GM12878 (cell line): ENCODE results near the gene CLDN6. TPM values are rescaled to one million over a fixed set of nuclear protein-coding genes. Genes with fewer than 3 reads are reported as not detected.

ENCODE experiments used
- CBFB ChIP-seq: IDR thresholded peaks from 2 replicates; pipeline ENCODE4 v1.6.1; 2016; ENCODE audit warnings: antibody characterized with exemption, low read depth
- CBX3 ChIP-seq: fragments of 200-600 bp; sonication (generic); IDR thresholded peaks from 2 replicates; pipeline ENCODE4 v1.6.1; 2016; ENCODE audit warnings: low read depth, borderline replicate concordance
- EED ChIP-seq: sonication (generic); IDR thresholded peaks from 2 replicates; pipeline ENCODE4 v1.6.1; 2016; ENCODE audit warnings: antibody characterized with exemption, low read depth
- EP300 ChIP-seq, 2 experiments: fragments of 150-350 bp in 1 of 2; IDR thresholded peaks; 2 replicates each; pipeline ENCODE4 v1.6.1; 2011 to 2012; ENCODE audit warnings: low read depth in 2 of 2, low read length in 2 of 2, borderline replicate concordance in 1 of 2, improper control_type of control experiment in 1 of 2, inconsistent platforms in 1 of 2; ENCODE audit not compliant: control insufficient read depth in 1 of 2
- FOS ChIP-seq: IDR thresholded peaks from 3 replicates; pipeline ENCODE4 v1.6.1; 2011; ENCODE audit warnings: borderline replicate concordance; ENCODE audit not compliant: insufficient read length; ENCODE audit errors: extremely low read depth
- FOXM1 ChIP-seq: IDR thresholded peaks from 2 replicates; pipeline ENCODE4 v1.6.1; 2012; ENCODE audit warnings: low read depth, mild to moderate bottlenecking, inconsistent platforms, low read length, moderate library complexity
- IRF3 ChIP-seq: fragments of 450-650 bp; IDR thresholded peaks from 2 replicates; pipeline ENCODE4 v1.6.1; 2014; ENCODE audit warnings: mild to moderate bottlenecking
- MEF2A ChIP-seq: IDR thresholded peaks from 2 replicates; pipeline ENCODE4 v1.6.1; 2011; ENCODE audit warnings: low read depth, mild to moderate bottlenecking, low read length, moderate library complexity; ENCODE audit not compliant: insufficient read depth
- POLR2AphosphoS2 ChIP-seq: IDR thresholded peaks from 2 replicates; pipeline ENCODE4 v1.6.1; 2011; ENCODE audit warnings: low read depth, mild to moderate bottlenecking, low read length, improper control_type of control experiment, moderate library complexity
- USF1 ChIP-seq: IDR thresholded peaks from 2 replicates; pipeline ENCODE4 v1.6.1; 2011; ENCODE audit warnings: borderline replicate concordance, low read depth, mild to moderate bottlenecking, moderate library complexity, mixed read lengths, low read length; ENCODE audit not compliant: insufficient read depth; ENCODE audit errors: extremely low read length
- YBX1 ChIP-seq: fragments of 450-650 bp; IDR thresholded peaks from 2 replicates; pipeline ENCODE4 v1.6.1; 2016; ENCODE audit warnings: antibody characterized with exemption
- ZNF274 ChIP-seq: IDR thresholded peaks from one replicate; pipeline ENCODE4 v1.8.0; 2011; ENCODE audit not compliant: insufficient read length, insufficient read depth
- polyA plus RNA-seq, 11 experiments: library from polyadenylated mRNA; depleted of rRNA in 4 of 11; unstranded in 6 of 11; stranded (reverse) in 5 of 11; fragments of >200 nt; fragmentation: Nextera tagmentation in 4 of 11; fragmentation: Illumina TruSeq in 1 of 11; extraction: Ambion mirVana in 4 of 11; extraction: Trizol in 1 of 11; gene quantifications; 1 replicate in 1 of 11; 2 replicates in 10 of 11; pipeline versions ENCODE4 v1.2.1 to v1.2.3, GENCODE V29; 2011 to 2016; ENCODE audit warnings: inconsistent platforms in 2 of 11, missing spikeins in 2 of 11, low read depth in 1 of 11
- total RNA-seq, 4 experiments: library from RNA; depleted of rRNA in 3 of 4; stranded (reverse); fragments of >200 nt in 3 of 4; fragmentation: Illumina TruSeq in 1 of 4; extraction: Trizol in 1 of 4; gene quantifications; 2 replicates each; pipeline versions ENCODE4 v1.2.1 to v1.2.3, GENCODE V29; 2013 to 2021
- TF ChIP-seq, protein P1 (sequence below): fragments of 450-650 bp; IDR thresholded peaks from 2 replicates; pipeline ENCODE4 v1.6.1; 2017; ENCODE audit warnings: mild to moderate bottlenecking, moderate library complexity
- TF ChIP-seq, protein P2 (sequence below): IDR thresholded peaks from 2 replicates; pipeline ENCODE4 v1.6.1; 2012; ENCODE audit warnings: mild to moderate bottlenecking, low read depth, low read length

CLDN6 gene
- total and polyA plus RNA-seq, 10 of the 15 experiments (the other 5 are each of a cell fraction or from before 2014, with no cell fraction given): 0.15 to 0.26 (median 0.23) TPM; not detected in 7

- TF ChIP-seq, protein P1, sequence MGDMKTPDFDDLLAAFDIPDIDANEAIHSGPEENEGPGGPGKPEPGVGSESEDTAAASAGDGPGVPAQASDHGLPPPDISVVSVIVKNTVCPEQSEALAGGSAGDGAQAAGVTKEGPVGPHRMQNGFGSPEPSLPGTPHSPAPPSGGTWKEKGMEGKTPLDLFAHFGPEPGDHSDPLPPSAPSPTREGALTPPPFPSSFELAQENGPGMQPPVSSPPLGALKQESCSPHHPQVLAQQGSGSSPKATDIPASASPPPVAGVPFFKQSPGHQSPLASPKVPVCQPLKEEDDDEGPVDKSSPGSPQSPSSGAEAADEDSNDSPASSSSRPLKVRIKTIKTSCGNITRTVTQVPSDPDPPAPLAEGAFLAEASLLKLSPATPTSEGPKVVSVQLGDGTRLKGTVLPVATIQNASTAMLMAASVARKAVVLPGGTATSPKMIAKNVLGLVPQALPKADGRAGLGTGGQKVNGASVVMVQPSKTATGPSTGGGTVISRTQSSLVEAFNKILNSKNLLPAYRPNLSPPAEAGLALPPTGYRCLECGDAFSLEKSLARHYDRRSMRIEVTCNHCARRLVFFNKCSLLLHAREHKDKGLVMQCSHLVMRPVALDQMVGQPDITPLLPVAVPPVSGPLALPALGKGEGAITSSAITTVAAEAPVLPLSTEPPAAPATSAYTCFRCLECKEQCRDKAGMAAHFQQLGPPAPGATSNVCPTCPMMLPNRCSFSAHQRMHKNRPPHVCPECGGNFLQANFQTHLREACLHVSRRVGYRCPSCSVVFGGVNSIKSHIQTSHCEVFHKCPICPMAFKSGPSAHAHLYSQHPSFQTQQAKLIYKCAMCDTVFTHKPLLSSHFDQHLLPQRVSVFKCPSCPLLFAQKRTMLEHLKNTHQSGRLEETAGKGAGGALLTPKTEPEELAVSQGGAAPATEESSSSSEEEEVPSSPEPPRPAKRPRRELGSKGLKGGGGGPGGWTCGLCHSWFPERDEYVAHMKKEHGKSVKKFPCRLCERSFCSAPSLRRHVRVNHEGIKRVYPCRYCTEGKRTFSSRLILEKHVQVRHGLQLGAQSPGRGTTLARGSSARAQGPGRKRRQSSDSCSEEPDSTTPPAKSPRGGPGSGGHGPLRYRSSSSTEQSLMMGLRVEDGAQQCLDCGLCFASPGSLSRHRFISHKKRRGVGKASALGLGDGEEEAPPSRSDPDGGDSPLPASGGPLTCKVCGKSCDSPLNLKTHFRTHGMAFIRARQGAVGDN: peak; percentile 60; the same call in 1 of the 2 replicates
- TF ChIP-seq MEF2A (0 out of 2 replicates have a peak, but pooled peaks have one; percentile 19), POLR2AphosphoS2 (no peak), CBX3 (no peak), IRF3 (no peak), CBFB (no peak), ZNF274 (no peak), FOS (no peak), YBX1 (no peak), USF1 (no peak), EED (no peak), FOXM1 (no peak), EP300 (IDR thresholded peaks at IDR 0.05; ENCODE audit: borderline replicate concordance in 1 of 2, control insufficient read depth in 1 of 2, low read depth in 2 of 2, low read length in 2 of 2) (no peak)
- TF ChIP-seq, protein P2, sequence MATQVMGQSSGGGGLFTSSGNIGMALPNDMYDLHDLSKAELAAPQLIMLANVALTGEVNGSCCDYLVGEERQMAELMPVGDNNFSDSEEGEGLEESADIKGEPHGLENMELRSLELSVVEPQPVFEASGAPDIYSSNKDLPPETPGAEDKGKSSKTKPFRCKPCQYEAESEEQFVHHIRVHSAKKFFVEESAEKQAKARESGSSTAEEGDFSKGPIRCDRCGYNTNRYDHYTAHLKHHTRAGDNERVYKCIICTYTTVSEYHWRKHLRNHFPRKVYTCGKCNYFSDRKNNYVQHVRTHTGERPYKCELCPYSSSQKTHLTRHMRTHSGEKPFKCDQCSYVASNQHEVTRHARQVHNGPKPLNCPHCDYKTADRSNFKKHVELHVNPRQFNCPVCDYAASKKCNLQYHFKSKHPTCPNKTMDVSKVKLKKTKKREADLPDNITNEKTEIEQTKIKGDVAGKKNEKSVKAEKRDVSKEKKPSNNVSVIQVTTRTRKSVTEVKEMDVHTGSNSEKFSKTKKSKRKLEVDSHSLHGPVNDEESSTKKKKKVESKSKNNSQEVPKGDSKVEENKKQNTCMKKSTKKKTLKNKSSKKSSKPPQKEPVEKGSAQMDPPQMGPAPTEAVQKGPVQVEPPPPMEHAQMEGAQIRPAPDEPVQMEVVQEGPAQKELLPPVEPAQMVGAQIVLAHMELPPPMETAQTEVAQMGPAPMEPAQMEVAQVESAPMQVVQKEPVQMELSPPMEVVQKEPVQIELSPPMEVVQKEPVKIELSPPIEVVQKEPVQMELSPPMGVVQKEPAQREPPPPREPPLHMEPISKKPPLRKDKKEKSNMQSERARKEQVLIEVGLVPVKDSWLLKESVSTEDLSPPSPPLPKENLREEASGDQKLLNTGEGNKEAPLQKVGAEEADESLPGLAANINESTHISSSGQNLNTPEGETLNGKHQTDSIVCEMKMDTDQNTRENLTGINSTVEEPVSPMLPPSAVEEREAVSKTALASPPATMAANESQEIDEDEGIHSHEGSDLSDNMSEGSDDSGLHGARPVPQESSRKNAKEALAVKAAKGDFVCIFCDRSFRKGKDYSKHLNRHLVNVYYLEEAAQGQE: no peak
Measured at GRCh38 chr16:3059041-3059722, 41.2 kb upstream of the CLDN6 start (continued).
